Measurements from ENCODE around the gene SLC22A13.

Gene SLC22A13

DNA sequence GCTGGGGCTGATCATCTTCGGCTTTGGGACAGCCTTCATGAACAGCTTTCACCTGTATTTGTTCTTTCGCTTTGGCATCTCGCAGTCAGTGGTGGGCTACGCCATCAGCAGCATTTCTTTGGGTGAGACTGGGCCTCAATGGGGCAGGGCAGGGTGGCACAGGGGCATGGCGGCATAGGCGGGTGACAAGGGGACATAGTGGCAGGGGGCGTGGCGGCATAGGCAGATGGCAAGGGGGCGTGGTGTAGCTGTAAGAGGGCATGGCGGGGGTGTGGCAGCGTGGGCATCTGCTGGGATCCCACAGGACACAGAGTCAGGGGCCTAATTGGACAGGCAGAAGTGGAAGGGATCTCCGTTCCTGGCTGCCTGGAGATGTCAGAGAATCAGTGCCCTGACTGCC lies 42.0 kb downstream of the SLC22A13 start:
- TF ChIP-seq, protein P1, sequence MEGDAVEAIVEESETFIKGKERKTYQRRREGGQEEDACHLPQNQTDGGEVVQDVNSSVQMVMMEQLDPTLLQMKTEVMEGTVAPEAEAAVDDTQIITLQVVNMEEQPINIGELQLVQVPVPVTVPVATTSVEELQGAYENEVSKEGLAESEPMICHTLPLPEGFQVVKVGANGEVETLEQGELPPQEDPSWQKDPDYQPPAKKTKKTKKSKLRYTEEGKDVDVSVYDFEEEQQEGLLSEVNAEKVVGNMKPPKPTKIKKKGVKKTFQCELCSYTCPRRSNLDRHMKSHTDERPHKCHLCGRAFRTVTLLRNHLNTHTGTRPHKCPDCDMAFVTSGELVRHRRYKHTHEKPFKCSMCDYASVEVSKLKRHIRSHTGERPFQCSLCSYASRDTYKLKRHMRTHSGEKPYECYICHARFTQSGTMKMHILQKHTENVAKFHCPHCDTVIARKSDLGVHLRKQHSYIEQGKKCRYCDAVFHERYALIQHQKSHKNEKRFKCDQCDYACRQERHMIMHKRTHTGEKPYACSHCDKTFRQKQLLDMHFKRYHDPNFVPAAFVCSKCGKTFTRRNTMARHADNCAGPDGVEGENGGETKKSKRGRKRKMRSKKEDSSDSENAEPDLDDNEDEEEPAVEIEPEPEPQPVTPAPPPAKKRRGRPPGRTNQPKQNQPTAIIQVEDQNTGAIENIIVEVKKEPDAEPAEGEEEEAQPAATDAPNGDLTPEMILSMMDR (IDR thresholded peaks at IDR 0.05; ENCODE audit: extremely low read depth, missing control alignments): no peak

DNA sequence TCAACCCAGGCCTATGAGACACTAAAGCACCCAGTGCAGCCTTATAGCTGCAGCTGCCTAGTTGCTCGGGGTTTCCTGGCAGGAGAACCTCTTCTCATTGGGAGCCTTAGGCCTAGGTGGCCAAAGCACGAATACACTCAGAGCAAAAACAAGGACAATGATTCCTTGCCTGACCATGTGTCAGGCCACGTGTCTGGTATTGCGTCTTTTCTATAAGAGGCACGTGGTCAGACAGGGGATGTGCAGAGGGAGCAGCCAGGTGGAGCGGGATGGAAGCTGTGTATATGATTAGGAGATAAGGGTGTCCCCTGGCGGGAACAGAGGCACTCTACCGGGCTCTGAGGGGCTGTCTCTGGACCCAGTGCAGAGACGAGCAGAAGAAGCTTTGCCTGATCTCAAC lies 42.8 kb downstream of the SLC22A13 start:
- TF ChIP-seq, protein P1 (IDR thresholded peaks at IDR 0.05; ENCODE audit: extremely low read depth, missing control alignments): no peak
- DNase-seq (ENCODE audit: low spot score): no peak

More for the DNA sequence above, 42.0 kb downstream of the SLC22A13 start:
- no peak for DNase-seq (ENCODE audit: low spot score)

DNA sequence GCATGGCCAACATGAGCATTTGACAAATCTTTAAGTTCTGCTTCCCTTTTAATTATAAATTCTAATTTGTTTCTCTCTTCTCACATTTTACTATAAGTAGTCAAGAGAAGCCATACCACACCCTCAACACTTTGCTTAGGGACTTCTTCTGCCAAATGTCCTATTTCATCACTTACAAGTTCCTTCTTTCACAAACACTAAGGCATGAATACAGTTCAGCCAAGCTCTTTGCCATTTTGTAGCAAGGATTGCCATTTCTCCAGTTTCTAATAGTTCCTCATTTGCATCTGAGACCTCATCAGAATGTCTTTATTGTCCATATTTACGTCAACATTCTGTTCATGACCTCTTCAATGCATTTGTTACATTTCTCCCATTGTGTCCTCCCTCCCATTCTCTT lies 45.9 kb downstream of the SLC22A13 start:
- TF ChIP-seq, protein P1 (IDR thresholded peaks at IDR 0.05; ENCODE audit: extremely low read depth, missing control alignments): no peak
- DNase-seq (ENCODE audit: low spot score): no peak

DNA sequence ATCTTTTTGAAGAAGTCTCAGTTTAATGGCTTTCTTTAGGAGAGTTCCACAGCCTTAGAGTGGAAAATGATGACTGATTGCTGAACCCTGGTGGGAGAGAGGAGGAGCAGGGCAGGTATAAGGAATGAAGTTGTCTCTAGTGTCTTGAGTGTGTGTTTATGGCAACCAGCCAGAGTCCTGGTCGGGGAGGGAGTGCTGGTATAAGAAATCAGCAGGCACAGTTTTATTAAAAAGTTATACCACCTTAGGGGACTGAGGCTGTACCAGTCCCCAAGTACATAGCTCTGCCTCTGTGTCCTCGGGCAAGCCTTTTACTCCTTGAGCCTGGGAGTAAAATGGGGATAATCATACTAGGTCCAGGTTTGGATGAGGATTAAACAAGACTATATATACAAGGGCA lies 46.3 kb downstream of the SLC22A13 start:
- TF ChIP-seq, protein P1 (IDR thresholded peaks at IDR 0.05; ENCODE audit: extremely low read depth, missing control alignments): no peak
- DNase-seq (ENCODE audit: low spot score): no peak

DNA sequence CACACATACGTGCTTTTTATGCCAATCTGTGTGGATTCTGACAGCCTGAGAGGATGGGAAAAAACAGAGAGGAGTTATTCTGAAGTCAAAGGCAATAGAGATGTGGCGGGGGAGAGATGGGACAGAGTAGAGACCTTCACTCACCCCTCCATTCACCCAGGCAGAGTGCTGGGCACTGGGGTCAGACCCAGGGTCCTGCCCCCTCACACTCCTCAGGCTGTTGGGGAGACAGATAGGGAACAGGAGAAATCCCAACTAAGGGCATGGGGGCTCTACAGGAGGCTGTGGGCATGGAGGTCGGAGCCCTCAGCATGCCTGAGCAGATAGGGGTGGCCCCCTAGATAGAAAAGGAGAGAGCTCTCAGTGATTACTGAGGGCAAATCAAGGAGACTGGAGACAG lies 46.7 kb downstream of the SLC22A13 start:
- DNase-seq (ENCODE audit: low spot score): no peak
- TF ChIP-seq, protein P1 (IDR thresholded peaks at IDR 0.05; ENCODE audit: extremely low read depth, missing control alignments): no peak

DNA sequence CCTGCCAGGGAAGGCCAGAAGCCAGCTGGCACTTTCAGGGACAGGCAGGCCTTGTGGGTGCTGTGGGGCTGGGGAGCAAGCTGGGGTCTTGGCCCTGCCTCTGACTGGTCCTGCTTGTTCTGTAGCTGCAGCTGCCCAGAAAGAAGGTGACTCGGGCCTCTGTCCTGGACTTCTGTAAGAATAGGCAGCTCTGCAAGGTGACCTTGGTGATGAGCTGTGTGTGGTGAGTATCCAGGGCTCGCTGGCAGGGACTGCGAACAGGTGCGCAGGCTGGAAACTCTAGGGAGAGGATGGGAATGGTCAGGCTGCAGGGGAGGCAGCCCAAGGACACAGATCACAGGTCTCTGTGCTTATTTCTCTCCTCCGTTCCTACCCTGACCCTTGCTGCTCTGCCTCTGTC lies 47.7 kb downstream of the SLC22A13 start:
- TF ChIP-seq, protein P1 (IDR thresholded peaks at IDR 0.05; ENCODE audit: extremely low read depth, missing control alignments): no peak
- DNase-seq (ENCODE audit: low spot score): no peak

DNA sequence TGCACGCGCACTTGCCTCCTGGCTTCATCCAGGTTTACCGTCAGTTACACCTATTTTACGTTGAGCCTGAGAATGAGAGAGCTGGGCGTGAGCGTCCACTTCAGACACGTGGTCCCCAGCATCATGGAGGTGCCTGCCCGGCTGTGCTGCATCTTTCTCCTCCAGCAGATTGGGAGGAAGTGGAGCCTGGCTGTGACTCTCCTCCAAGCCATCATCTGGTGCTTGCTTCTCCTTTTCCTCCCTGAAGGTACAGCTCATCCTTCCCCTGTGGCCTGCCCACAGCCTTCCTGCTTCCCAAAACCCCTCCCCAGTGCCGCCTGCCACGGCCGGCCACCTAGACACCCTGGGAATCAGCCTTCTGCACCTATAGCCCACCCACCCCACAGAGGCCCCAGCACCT lies 48.1 kb downstream of the SLC22A13 start:
- no peak for DNase-seq (ENCODE audit: low spot score)
- TF ChIP-seq, protein P1 (IDR thresholded peaks at IDR 0.05; ENCODE audit: extremely low read depth, missing control alignments): no peak

Data from GM20000 (cell line).